Glomerular endothelial cell (primary cell): ENCODE measurements around the gene CCDC106. TPM values are rescaled to one million over a fixed set of nuclear protein-coding genes. Genes with fewer than 3 reads are reported as not detected.

Experiments
- DNase-seq: peaks from one replicate; pipeline ENCODE4 v3.0.0-alpha.2; 2011; ENCODE audit warnings: low read depth, low spot score; ENCODE audit errors: extremely low read depth
- total RNA-seq: library from RNA; depleted of rRNA; stranded (reverse); fragments of >200 nt; gene quantifications from 2 replicates; pipeline ENCODE4 v1.2.3, GENCODE V29; 2015

Gene CCDC106
- total RNA-seq, 1 donor from 2014 or later, result 24.0 TPM

DNA sequence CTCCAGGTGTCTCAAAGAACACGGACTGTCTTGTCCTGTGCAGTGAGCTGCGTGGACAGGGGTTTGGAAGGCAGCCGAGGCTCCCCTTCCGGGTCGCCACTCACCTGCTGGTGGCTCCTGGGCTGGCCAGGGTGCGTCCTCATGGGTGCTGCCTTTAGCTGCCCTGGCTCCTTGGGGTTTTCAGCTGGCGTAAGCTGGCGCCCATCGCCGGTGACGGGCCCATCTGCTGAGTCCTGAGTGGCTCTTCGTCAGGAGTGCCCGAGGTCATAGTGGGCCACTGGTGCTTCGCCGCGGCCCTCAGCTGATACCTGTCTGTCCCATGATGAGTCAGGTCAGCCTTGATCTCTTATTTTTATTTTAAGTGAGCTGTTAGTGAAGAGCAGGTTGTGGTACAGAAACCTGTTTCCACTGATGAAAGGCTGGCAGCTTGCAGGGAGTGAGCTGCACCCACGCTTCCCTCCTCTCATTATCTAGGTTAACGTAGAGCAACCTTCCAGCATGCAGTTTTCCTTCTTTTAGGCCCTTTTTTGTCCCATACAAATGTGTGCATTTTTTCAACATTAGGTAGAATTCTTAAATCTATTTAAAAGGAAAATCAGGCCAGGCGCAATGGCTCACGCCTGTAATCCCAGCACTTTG is 45.4 kb downstream of the CCDC106 start:
- no peak for DNase-seq

DNA sequence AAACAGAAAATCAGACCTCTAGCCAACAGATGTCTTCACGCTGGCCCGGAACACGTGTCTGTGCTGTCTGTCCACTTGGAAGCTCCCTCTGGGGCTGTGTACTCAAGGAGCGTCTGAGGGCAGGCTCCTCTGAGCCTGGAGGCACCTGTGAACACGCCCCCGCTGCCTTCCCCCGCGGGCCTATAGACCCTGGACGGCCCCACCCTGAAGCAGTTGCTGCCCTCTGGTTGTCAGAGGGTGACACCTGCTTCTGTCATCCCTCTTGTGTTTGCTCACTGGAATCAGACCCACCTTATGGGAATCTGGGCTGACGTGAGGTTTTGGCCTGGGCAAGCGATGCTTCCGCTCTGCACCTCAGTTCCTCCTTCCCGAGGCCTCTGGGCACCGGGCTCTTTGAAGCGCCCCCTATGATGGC is 46.2 kb downstream of the CCDC106 start:
- no peak for DNase-seq

DNA sequence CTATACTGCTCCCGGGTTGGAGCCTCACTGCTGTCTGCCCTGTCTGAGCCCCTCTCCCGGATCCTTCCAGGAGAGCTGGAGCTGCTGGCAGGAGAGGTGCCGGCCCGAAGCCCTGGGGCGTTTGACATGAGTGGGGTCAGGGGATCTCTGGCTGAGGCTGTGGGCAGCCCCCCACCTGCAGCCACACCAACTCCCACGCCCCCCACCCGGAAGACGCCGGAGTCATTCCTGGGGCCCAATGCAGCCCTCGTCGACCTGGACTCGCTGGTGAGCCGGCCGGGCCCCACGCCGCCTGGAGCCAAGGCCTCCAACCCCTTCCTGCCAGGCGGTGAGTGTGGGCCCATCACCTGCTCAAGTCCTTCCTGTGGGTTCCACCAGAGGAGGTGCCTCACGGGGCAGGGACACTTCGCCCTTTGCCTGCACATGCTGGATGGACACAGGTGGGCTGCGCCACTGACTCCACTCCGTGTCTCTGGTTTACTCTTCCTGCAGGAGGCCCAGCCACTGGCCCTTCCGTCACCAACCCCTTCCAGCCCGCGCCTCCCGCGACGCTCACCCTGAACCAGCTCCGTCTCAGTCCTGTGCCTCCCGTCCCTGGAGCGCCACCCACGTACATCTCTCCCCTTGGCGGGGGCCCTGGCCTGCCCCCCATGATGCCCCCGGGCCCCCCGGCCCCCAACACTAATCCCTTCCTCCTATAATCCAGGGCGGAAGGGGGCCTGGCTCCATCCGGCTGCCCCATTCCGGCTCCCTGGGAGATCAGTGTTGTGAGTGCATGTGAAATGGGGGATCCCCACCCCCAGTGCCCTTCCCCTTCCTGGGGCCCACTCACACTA is 46.9 kb downstream of the CCDC106 start:
- DNase-seq, result no peak

DNA sequence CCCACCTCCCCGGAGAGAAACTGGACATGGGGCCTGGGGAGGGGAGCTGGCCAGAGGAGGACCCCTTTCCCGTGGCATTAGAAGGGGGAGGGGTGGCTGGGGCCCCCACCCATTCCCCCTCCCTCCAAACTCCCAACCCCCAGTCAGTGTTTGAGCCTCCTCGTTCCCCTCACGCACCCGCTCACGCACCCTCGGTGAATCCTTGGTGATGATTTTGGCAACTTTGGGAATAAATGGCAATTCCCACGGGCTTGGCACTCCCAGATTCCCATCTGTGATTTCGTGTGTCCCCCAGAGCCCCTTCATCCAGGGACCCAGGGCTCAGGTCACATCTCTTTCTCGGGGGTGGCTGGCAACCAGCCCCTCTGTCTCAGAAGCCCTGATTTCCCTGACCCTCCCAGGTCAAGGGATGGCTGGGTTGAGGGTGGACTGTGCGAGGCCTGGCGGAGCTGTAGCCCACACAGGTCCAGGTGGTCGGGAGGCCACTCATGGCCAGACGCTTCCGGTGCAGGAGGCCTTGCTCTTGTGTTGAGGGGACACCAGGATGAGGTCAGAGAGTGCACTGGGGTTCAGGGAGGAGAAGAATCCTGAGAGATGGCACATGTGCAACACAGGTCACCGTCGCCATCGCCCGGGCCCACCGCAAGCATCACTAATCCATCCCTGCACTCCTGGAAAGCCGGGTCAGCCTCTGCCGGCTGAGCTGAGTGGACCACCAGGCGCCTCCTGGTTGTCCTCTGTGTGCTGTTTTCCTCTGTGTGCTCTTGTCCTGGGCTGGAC is 47.7 kb downstream of the CCDC106 start:
- DNase-seq, result no peak

DNA sequence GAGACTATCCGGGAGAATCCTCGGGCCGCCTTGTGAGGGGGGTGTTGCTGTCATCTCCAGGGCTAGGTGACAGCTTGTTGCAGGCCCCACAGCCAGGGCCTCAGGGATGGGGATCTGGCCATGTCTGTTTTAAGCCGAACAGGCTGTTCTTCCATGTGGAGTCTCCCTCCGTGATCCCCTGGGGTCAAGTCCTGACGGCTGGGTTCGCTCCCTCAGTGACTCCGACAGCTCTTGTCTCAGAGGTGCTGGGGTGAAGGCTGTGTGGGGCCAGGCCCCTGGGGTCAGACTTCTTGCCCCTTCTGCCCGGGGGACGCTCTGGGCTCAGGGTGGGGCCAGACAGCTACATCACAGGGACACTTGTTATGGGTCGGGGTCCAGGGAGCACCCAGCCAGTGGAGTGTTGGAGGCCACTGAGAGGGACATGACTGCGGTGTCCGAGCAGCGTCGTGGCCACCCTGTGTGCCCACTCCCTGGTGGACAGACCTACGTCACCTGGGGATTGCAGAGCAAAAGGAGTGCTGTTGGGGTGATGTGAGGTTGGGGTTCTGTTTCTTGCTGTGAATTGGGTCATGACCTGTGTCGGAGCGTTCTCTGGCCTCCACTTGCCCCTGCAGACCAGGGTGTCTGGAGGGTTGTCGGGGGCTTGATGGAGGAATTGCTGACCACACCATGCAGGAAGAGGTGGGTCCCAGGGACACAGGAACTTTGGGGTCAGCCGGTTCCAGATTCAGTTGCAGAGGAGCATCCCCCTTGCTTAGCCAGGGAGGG is 48.5 kb downstream of the CCDC106 start:
- no peak for DNase-seq

DNA sequence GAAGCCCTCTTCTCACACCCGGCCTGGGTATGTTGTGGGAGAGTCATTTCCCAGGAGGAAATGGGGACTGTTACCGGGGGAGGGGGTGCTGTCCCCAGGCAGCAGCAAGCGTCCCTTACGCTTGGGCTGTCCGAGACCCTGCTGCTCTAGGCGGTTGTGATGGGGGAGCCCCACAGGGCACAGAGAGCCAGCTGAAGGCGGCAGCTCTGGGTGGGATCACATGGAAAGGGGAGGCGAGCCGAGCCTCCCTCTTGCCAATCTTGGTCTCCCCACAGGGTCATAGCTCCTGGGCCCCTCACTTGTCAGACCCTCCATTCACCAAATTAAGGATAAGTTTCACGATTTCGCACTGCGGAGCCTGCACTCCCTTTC is 49.0 kb downstream of the CCDC106 start:
- DNase-seq, result no peak

DNA sequence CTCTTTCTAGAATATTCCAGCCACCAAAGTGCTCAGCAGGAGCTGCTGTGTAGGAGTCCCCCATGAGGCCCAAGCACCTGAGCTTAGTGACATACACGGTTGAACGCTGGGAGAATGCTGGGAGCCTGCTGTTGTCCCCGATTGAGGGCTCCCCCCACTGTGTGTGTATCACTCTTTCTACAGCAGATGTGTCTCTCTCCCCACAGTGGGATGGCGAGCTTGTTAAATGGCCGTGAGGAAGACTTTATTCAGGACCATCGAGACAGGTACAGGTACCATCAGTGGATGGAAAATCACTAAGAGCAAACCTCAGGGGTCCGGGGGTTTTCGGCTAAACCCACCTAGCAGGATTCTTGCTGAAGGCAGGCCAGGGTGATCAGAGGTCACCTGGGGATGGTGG is 49.7 kb downstream of the CCDC106 start:
- DNase-seq, result no peak

DNA sequence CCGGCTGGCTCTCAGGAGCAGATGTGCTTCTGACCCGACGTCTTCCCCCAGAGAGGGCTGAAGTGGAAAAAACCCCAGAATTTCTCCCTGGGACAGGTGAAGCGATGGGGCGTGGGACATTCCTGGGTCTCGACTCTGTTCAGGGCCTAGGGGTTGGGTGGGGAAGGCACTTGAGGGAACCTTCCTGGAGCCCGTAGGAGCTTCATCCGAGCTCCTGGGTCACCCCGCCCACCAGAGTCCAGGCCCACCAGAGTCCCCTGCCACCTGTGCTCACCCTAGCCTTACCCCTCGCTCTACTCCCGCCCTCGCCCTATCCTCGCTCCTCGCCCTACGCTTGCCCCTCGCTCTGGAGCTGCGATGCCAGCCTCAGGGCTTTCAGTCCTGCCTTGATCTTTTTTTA is 50.2 kb downstream of the CCDC106 start:
- no peak for DNase-seq

DNA sequence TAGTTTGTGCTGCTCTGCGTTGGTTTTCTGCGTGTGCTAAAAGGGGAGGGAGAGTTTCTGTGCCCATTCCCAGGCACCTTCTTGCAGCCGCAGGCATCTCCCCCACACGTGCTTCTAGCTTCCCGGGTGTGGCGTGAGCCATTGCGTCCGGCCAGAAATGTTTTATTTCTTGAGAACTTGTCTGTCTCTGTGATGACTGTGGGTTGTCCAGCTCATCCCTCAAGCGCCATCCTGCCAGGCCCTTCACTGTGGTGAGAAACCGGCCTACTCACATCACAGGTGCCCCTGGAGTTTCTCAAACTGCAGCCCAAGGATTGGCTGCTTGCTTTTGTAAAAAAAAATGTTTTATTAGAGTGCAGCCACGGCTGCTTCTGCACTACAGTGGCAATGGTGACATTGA is 51.2 kb downstream of the CCDC106 start:
- no peak for DNase-seq

DNA sequence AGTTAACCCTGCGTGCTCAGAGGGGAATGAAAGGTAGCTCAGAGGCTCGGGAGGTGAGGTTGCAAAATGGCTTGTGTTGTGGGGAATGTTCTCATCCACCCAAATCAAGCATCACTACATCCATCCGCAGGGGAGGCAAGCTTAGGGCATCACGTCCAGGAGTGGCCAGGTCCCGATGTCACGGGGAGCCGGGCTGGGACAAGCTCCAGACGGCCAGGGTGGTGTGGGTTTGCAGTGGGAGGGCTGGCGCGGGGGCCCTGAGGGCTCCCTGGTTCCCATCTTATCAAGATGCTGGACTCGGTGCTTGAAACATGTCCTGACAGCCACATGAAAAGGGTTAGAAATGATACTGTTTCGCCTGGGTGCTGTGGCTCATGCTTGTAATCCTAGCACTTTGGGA is 52.8 kb downstream of the CCDC106 start:
- no peak for DNase-seq

DNA sequence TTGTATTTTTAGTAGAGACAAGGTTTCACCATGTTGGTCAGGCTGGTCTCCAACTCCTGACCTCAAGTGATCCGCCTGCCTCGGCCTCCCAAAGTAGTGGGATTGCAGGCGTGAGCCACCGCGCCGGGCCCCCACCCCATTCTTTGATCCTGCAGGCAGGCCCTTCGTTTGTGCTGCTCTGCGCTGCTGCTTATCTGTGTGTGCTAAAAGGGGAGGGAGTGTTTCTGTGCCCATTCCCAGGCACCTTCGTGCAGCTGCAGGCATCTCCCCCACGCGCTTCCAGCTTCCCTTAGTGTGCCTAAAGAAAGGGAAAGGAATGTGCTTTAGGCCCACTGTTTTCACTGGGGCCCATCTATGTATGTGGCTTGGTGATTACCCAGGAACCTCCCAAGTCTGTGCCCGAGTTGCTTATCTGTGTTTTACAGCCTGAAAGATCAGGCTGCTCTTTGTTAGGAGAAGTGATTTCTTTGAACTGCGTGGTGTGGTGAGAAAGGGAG is 54.2 kb downstream of the CCDC106 start:
- DNase-seq, result no peak

Other genes starting within 250 kb of the CCDC106 start
- 64.2 and 82.3 TPM in 2 replicates for gene UBE2S, start 240.4 kb upstream of the CCDC106 start, total RNA-seq
- gene SHISA7, start 204.9 kb upstream of the CCDC106 start, total RNA-seq, result not detected in 2 replicates
- 52.1 and 73.1 TPM in 2 replicates for gene ISOC2, start 186.6 kb upstream of the CCDC106 start, total RNA-seq
- gene C19orf85, start 183.5 kb upstream of the CCDC106 start, total RNA-seq, result not detected in 2 replicates
- gene ZNF628, start 171.6 kb upstream of the CCDC106 start, total RNA-seq, result 3.8 and 10.1 TPM in 2 replicates
- 26.4 and 42.5 TPM in 2 replicates for gene NAT14, start 163.0 kb upstream of the CCDC106 start, total RNA-seq
- 2.4 and 2.9 TPM in 2 replicates for gene SSC5D, start 159.8 kb upstream of the CCDC106 start, total RNA-seq
- not detected in 2 replicates for gene SBK2, start 111.1 kb upstream of the CCDC106 start, total RNA-seq
- gene SBK3, start 102.7 kb upstream of the CCDC106 start, total RNA-seq, result 1.3 and 1.5 TPM in 2 replicates
- gene ZNF579, start 67.4 kb upstream of the CCDC106 start, total RNA-seq, result 9.2 and 9.5 TPM in 2 replicates
- gene FIZ1, start 48.7 kb upstream of the CCDC106 start, total RNA-seq, result 4.4 and 4.7 TPM in 2 replicates
- 24.6 and 42.1 TPM in 2 replicates for gene ZNF524, start 47.9 kb upstream of the CCDC106 start, total RNA-seq
- gene ZNF865, start 42.6 kb upstream of the CCDC106 start, total RNA-seq, result 5.7 and 13.1 TPM in 2 replicates
- 2.0 and 3.9 TPM in 2 replicates for gene ZNF784, start 23.6 kb upstream of the CCDC106 start, total RNA-seq
- 18.3 and 28.9 TPM in 2 replicates for gene ZNF580, start 7.2 kb upstream of the CCDC106 start, total RNA-seq
- gene ZNF581, start 4.6 kb upstream of the CCDC106 start, total RNA-seq, result 22.8 and 39.4 TPM in 2 replicates
- 111 and 150 TPM in 2 replicates for gene U2AF2, start 6.8 kb downstream of the CCDC106 start, total RNA-seq
- 162 and 201 TPM in 2 replicates for gene EPN1, start 27.0 kb downstream of the CCDC106 start, total RNA-seq
- gene NLRP9, start 90.2 kb downstream of the CCDC106 start, total RNA-seq, result not detected in 2 replicates
- gene RFPL4A, start 110.9 kb downstream of the CCDC106 start, total RNA-seq, result not detected in 2 replicates
- not detected in 2 replicates for gene RFPL4AL1, start 120.9 kb downstream of the CCDC106 start, total RNA-seq
- not detected in 2 replicates for gene NLRP11, start 183.8 kb downstream of the CCDC106 start, total RNA-seq
- not detected in 2 replicates for gene NLRP4, start 188.3 kb downstream of the CCDC106 start, total RNA-seq